Loucy (cell line): ENCODE measurements around the gene BMERB1.

Experiments
- EZH2phosphoT487 ChIP-seq: fragments of 200-600 bp; IDR thresholded peaks from 2 replicates; pipeline ENCODE4 v1.6.1; 2018; ENCODE audit warnings: antibody characterized with exemption, mild to moderate bottlenecking, moderate library complexity, borderline replicate concordance
- TF ChIP-seq, protein P1 (sequence below): fragments of 200-600 bp; sonication (generic); conservative IDR thresholded peaks from 2 replicates; pipeline ENCODE4 v1.5.1; 2014; ENCODE audit warnings: mild to moderate bottlenecking, antibody characterized with exemption, low read length

DNA sequence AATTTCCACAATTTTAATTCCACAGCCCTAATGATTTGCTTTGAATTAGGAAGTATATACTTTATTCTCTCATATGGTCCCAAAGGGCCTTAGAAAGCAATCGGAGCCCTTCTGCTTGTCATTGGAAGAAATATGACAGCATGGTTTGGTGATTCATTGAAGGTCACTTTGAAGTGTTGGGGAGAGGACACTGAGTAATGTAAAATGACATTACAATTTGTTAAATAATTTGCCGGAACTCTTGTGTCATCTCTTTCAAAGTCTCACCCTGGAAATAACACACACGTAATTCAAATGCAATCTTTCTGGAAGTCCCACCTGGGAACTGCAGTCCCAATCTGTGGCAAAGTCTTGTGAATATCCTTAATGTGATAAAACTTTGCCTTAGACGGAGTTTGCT is 59.8 kb downstream of the BMERB1 start:
- TF ChIP-seq, protein P1, sequence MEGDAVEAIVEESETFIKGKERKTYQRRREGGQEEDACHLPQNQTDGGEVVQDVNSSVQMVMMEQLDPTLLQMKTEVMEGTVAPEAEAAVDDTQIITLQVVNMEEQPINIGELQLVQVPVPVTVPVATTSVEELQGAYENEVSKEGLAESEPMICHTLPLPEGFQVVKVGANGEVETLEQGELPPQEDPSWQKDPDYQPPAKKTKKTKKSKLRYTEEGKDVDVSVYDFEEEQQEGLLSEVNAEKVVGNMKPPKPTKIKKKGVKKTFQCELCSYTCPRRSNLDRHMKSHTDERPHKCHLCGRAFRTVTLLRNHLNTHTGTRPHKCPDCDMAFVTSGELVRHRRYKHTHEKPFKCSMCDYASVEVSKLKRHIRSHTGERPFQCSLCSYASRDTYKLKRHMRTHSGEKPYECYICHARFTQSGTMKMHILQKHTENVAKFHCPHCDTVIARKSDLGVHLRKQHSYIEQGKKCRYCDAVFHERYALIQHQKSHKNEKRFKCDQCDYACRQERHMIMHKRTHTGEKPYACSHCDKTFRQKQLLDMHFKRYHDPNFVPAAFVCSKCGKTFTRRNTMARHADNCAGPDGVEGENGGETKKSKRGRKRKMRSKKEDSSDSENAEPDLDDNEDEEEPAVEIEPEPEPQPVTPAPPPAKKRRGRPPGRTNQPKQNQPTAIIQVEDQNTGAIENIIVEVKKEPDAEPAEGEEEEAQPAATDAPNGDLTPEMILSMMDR = no peak
- no peak for TF ChIP-seq EZH2phosphoT487
